Subcutaneous abdominal adipose tissue (tissue), 5 donors: ENCODE results near the gene ERAP2.
A peak's percentile ranks its signal among the peaks of the same experiment; 100 is the strongest.
"Not testable (repeated sequence)": the region's sequence is repeated elsewhere in the genome, so short reads cannot be mapped to it uniquely, and the experiment has no call there.

Experiments
- H3K27ac ChIP-seq: one replicate; pipeline ENCODE4 v1.7.0; 2013; ENCODE audit warnings: low read depth, mild to moderate bottlenecking, inconsistent platforms, low read length, moderate library complexity
- H3K27me3 ChIP-seq, 5 donors: one replicate each; pipeline ENCODE4 v1.7.0; 2013; ENCODE audit warnings: low read length in 5 of 5, inconsistent platforms in 1 of 5; ENCODE audit not compliant: control insufficient read depth in 5 of 5, insufficient read depth in 4 of 5
- H3K36me3 ChIP-seq, 5 donors: one replicate each; pipeline ENCODE4 v1.7.0; 2013; ENCODE audit warnings: low read length in 5 of 5; ENCODE audit not compliant: control insufficient read depth in 5 of 5, insufficient read depth in 5 of 5
- H3K4me1 ChIP-seq, 5 donors: one replicate each; pipeline ENCODE4 v1.7.0; 2013; ENCODE audit warnings: low read length in 5 of 5, mild to moderate bottlenecking in 3 of 5, moderate library complexity in 1 of 5; ENCODE audit not compliant: control insufficient read depth in 5 of 5, insufficient read depth in 5 of 5
- H3K4me3 ChIP-seq, 5 donors: one replicate each; pipeline ENCODE4 v1.7.0; 2013; ENCODE audit warnings: low read length in 5 of 5, low read depth in 1 of 5
- H3K9ac ChIP-seq, 5 donors: one replicate each; pipeline ENCODE4 v1.7.0; 2013; ENCODE audit warnings: low read length in 5 of 5, mild to moderate bottlenecking in 4 of 5, moderate library complexity in 3 of 5
- H3K9me3 ChIP-seq, 5 donors: one replicate each; pipeline ENCODE4 v1.7.0; 2013; ENCODE audit warnings: low read length in 5 of 5; ENCODE audit not compliant: control insufficient read depth in 5 of 5
- donor health status: healthy.
- donor health status: healthy.
- donor health status: healthy.
- donor health status: healthy.
- donor health status: healthy.

Gene ERAP2

DNA sequence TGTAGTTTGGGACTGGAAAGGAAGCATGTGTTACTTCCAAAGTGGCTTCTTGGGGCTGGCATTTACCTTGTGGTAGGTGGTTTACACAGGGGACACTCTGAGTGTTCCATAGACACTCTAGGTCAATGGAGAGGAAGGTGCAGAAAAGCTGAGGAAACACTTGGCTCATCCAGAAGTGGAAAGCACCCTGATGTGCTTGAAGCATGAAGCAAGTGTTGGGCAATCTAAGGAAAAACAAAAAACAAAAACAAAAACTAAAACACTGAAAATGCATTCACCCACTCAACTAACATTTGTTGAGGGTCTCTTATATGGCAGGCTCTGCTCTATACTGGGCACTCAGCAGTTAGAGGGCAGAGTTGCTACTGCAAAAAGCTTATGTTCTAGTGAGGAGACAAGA lies 2.9 kb upstream of the ERAP2 start:
- Histone ChIP-seq H3K27ac (no peak overlapping the region), H3K9ac (no peak overlapping the region), H3K4me1 (peaks cover 0 to 29% (median 23%) of the 10 kb centered on the region in 5 donors), H3K4me3 (no peak overlapping the region), H3K27me3 (no peaks in the 10 kb centered on the region), H3K36me3 (no peaks in the 10 kb centered on the region), H3K9me3 (no peaks in the 10 kb centered on the region)

DNA sequence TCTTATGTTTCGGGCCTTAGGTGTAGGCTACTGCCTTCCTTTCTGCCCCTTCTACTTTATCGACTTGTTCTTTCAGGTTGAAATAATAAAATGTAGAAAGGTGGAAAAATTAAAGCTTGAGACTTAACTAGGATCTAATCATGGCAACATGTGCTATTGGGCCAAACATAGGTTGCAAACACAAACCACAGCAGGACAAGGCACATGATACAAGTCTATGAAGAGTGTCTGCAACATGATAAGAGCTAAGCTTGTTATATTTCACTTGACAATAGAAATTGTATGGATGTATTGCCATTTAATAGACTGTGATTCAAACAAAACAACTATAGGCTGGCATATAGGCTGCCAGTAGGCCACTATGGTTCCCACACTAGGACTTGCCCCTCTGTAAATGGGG lies 1.7 kb upstream of the ERAP2 start:
- Histone ChIP-seq H3K27ac (no peak overlapping the region), H3K27me3 (no peaks in the 10 kb centered on the region), H3K4me1 (peaks cover 0 to 23% (median 19%) of the 10 kb centered on the region in 5 donors), H3K9me3 (no peaks in the 10 kb centered on the region), H3K9ac (no peak overlapping the region), H3K4me3 (no peak overlapping the region), H3K36me3 (peaks cover 0 to under 1% (median 0%) of the 10 kb centered on the region in 5 donors)

DNA sequence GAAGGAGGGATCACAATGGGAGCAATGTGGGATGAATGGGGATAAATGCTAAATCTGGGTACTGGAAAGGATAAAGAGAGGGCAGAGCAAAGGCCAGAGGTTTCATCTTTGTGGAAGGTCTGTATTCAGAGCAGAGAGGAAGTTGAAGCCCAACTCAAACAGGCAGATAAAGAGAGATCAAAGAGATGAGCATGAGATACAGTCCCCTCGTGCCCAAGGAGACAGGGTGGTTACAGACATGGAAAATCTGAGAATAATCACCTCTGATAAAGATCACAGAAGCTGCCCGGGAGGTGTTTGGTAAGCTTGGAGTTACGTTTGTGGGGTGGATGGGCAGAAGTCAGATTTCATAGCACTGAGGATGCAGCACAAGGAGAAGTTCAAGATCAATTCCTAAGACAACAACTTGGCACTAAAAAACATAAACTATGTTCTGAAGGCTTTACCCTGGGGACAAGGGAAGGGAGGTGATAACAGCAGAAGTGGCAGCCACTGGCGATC lies 459 bp upstream of the ERAP2 start:
- Histone ChIP-seq H3K4me3 (peak overlapping the region; percentile 61 to 96 (median 87)), H3K27ac (peak overlapping the region; percentile 82), H3K27me3 (no peaks in the 10 kb centered on the region), H3K4me1 (peaks cover 0 to 24% (median 16%) of the 10 kb centered on the region in 5 donors), H3K9me3 (no peaks in the 10 kb centered on the region), H3K9ac (peak overlapping the region; percentile 16 to 84 (median 78)), H3K36me3 (peaks cover 0 to 9% (median 2%) of the 10 kb centered on the region in 5 donors)

DNA sequence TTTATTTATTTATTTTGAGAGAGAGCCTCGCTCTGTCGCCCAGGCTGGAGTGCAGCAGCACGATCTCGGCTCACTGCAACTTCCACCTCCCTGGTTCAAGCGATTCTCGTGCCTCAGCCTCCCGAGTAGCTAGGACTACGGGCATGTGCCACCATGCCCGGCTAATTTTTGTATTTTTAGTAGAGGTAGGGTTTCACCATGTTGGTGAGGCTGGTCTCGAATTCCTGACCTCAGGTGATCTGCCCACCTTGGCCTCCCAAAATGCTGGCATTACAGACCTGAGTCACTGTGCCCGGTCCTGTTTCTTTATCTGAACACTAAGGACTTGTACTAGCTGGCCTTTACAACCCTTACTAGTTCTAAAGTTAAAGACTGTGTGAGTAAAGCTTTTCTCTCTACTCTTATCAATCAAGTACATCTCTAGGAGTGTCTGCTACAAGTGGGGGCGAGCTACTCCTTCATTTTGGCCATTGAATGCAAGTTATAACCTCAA lies 723 bp downstream of the ERAP2 start:
- Histone ChIP-seq H3K4me3 (peak overlapping the region; percentile 61 to 96 (median 87)), H3K27ac (peak overlapping the region; percentile 82), H3K4me1 (peaks cover 0 to 35% (median 26%) of the 10 kb centered on the region in 5 donors), H3K9ac (peak overlapping the region in 4 of 5 donors; percentile 50 to 84 (median 78))
- H3K36me3 ChIP-seq, H3K27me3 ChIP-seq, H3K9me3 ChIP-seq: not testable (repeated sequence)

DNA sequence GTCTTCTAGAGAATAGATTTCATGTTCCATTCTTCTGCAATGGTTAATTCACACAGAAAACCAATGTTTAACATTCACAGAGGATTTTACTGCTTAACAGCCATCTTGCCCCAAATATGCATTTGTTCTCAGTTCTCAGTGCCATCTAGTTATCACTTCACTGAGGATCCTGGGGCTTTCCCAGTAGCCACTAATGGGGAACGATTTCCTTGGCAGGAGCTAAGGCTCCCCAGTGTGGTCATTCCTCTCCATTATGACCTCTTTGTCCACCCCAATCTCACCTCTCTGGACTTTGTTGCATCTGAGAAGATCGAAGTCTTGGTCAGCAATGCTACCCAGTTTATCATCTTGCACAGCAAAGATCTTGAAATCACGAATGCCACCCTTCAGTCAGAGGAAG lies 3.4 kb downstream of the ERAP2 start:
- H3K4me1 ChIP-seq: peaks cover 0 to 48% (median 28%) of the 10 kb centered on the region in 5 donors
- H3K9me3 ChIP-seq: no peaks in the 10 kb centered on the region
- H3K27me3 ChIP-seq: no peaks in the 10 kb centered on the region
- H3K4me3 ChIP-seq: no peak overlapping the region
- peaks cover 0 to 12% (median 9%) of the 10 kb centered on the region in 5 donors for H3K36me3 ChIP-seq
- no peak overlapping the region for H3K9ac ChIP-seq
- no peak overlapping the region for H3K27ac ChIP-seq

DNA sequence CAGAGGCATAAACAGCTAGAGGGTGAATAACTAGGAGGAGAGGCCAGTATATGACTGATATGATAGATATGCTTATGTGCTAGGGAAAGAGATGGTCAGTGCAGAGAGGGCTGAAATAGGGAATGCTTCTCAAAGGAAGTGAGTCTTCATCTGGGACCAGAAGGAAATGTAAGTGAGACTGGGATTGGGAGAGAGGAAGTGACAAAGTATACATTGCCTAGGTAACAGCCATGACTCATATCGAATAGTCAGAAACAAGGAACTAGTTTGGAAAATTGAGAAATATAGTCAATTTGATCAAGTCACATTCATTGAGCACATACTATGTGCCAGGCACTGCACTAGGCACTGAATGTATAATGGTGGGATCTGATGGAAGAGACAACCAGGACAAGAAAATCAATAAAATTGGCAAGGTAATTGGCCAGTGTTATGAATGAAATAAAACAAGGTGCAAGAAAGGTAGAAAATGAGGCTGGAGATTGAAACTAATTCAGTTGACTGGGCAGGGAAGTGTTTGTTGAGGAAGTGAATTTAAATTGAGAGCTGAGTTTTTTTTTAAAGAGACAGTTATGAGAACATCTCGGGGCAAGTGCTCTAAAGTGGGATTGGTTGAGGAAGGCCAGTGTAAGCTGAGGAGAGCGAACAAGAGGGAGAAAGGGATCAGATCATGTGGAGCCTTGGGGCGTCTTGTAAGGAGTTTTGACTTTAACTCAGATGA lies 4.3 kb downstream of the ERAP2 start:
- H3K4me3 ChIP-seq: no peak overlapping the region
- no peaks in the 10 kb centered on the region for H3K9me3 ChIP-seq
- H3K36me3 ChIP-seq: peaks cover 0 to 16% (median 9%) of the 10 kb centered on the region in 5 donors
- H3K27me3 ChIP-seq: no peaks in the 10 kb centered on the region
- H3K27ac ChIP-seq: no peak overlapping the region
- peaks cover 0 to 48% (median 33%) of the 10 kb centered on the region in 5 donors for H3K4me1 ChIP-seq
- no peak overlapping the region for H3K9ac ChIP-seq

DNA sequence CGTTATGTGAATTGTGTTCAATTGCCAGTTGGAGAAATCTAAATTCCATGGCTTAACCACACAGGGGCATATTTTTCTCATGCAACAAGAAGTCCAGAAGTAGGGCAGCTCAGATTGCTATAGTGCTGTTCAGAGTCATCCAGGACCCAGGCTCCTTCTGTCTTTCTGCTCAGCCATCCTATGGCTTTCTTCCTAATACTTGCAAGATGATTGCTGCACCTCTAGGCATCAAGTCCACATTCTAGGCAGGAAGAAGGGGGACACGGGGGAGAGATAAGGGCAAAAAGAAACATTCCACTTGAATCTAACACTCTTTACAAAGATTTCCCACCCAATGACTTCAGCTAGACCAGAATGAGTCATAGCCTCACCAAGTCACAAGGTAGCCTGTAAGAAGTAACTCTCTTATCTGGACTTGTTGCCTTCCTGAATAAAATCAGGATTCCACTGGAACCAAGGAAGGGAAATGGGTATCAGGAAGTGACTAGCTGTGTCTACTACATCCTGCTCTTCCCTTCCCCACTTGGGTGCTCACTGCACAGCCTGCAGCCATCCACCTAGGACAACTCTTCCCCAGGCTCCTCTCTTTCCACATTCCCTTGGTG lies 5.3 kb downstream of the ERAP2 start:
- Histone ChIP-seq H3K4me3 (no peak overlapping the region), H3K9me3 (no peaks in the 10 kb centered on the region), H3K36me3 (peaks cover 0 to 18% (median 9%) of the 10 kb centered on the region in 5 donors), H3K27ac (no peak overlapping the region), H3K4me1 (peaks cover 0 to 47% (median 32%) of the 10 kb centered on the region in 5 donors), H3K9ac (no peak overlapping the region), H3K27me3 (no peaks in the 10 kb centered on the region)

DNA sequence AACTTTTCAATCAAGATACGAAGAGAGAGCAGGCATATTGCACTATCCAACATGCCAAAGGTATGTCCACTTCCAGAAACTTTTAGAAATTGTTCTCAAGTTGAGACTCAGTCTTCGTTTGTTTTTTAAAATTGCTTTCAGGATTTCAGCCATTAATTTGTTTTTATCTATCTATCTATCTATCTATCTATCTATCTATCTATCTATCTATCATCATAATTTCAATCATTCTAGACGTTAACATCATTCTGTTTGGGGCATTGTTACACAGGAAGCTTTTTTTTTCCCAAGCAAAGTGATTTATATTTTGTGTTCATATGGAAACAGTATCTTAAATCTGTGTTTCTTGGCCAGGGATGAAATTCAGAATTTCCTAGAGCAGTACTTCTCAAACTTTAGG lies 7.6 kb downstream of the ERAP2 start:
- Histone ChIP-seq H3K4me1 (peaks cover 0 to 36% (median 22%) of the 10 kb centered on the region in 5 donors), H3K9ac (no peak overlapping the region)

DNA sequence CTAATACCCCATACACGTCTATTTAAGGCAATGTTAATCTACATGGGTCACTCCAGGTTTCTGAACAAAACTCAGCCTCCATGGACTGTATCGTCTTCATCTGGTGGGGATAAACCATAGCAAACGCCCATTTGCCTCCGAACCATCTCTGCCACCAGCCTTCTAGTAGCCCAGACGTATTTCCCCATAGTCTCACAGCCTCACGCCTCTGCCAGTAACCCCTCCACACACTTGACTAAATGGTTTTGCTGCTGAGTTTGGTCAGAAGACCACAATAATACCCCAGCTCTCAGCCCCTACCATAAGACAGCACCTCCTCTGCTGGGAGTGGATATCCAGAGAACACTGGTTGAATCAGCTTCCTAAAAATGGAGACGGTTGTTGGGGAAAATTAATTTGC lies 8.7 kb downstream of the ERAP2 start:
- Histone ChIP-seq H3K27me3 (no peaks in the 10 kb centered on the region), H3K9ac (no peak overlapping the region), H3K36me3 (peaks cover 9 to 36% (median 16%) of the 10 kb centered on the region in 5 donors), H3K9me3 (no peaks in the 10 kb centered on the region), H3K4me3 (no peak overlapping the region), H3K27ac (no peak overlapping the region), H3K4me1 (peaks cover 0 to 36% (median 22%) of the 10 kb centered on the region in 5 donors)

More for the DNA sequence above, 7.6 kb downstream of the ERAP2 start:
- no peaks in the 10 kb centered on the region for H3K9me3 ChIP-seq
- no peaks in the 10 kb centered on the region for H3K27me3 ChIP-seq
- H3K36me3 ChIP-seq: peaks cover 3 to 27% (median 13%) of the 10 kb centered on the region in 5 donors
- no peak overlapping the region for H3K27ac ChIP-seq
- H3K4me3 ChIP-seq: no peak overlapping the region
